Stomach (tissue), 9 donors: ENCODE measurements around the gene COL25A1. TPM values are rescaled to one million over a fixed set of nuclear protein-coding genes. Genes with fewer than 3 reads are reported as not detected.

Experiments
- DNase-seq, 2 donors: peaks; one replicate each; pipeline versions ENCODE4 v3.0.0 to v3.0.0-alpha.2; 2013 to 2019
- H3K27ac ChIP-seq, 5 donors: fragments of 200-600 bp in 4 of 5; sonication (generic) in 4 of 5; one replicate each; pipeline ENCODE4 v1.5.1; 2013 to 2019; ENCODE audit warnings: mild to moderate bottlenecking in 1 of 5, moderate library complexity in 1 of 5
- H3K27me3 ChIP-seq, 3 donors: fragments of 200-600 bp; sonication (generic); one replicate each; pipeline ENCODE4 v1.5.1; 2017 to 2019; ENCODE audit warnings: mixed run types in 1 of 3
- H3K36me3 ChIP-seq, 4 donors: fragments of 200-600 bp; sonication (generic); 1 replicate in 3 of 4; 2 replicates in 1 of 4; pipeline ENCODE4 v1.5.1; 2016 to 2019
- H3K4me1 ChIP-seq, 4 donors: fragments of 200-600 bp; sonication (generic); one replicate each; pipeline ENCODE4 v1.5.1; 2016 to 2019
- H3K4me3 ChIP-seq, 4 donors: fragments of 200-600 bp; sonication (generic) in 3 of 4; one replicate each; pipeline ENCODE4 v1.5.1; 2016 to 2019; ENCODE audit warnings: mild to moderate bottlenecking in 1 of 4
- H3K9me3 ChIP-seq, 4 donors: fragments of 200-600 bp; sonication (generic); one replicate each; pipeline ENCODE4 v1.5.1; 2016 to 2019
- CTCF ChIP-seq, 7 experiments: fragments of 450-650 bp in 4 of 7; fragments of 200-600 bp in 3 of 7; sonication (generic) in 3 of 7; IDR thresholded peaks; one replicate each; pipeline ENCODE4 v1.5.1; 2016 to 2019; ENCODE audit warnings: antibody characterized with exemption in 7 of 7, control low read depth in 2 of 7, mild to moderate bottlenecking in 1 of 7
- EP300 ChIP-seq: sonication (generic); formaldehyde crosslinking; IDR thresholded peaks from one replicate; pipeline ENCODE4 v1.6.1; 2017; ENCODE audit warnings: antibody characterized with exemption
- POLR2A ChIP-seq, 4 donors: fragments of 450-650 bp; IDR thresholded peaks; one replicate each; pipeline ENCODE4 v1.6.1; 2016; ENCODE audit warnings: antibody characterized with exemption in 4 of 4, control low read depth in 2 of 4, mild to moderate bottlenecking in 1 of 4, moderate library complexity in 1 of 4
- POLR2AphosphoS5 ChIP-seq, 3 donors: sonication (generic); formaldehyde crosslinking; IDR thresholded peaks; one replicate each; pipeline ENCODE4 v1.6.1; 2016; ENCODE audit warnings: antibody characterized with exemption in 3 of 3
- WGBS, 5 donors: extraction: QIAGEN DNeasy Blood & Tissue Kit in 3 of 5; methylation state at CpG; one replicate each; pipeline versions ENCODE4 v1.1.5 to v1.1.7; 2013 to 2018; 5-methylcytosine and 5-hydroxymethylcytosine counted together
- intact Hi-C: fragments of 100-400 bp; cut with DNase I; formaldehyde crosslinking; loops from one replicate; pipeline ENCODE4 v1.15.1; 2023; ENCODE audit warnings: low total_unique reads
- polyA plus RNA-seq, 3 donors: library from polyadenylated mRNA; stranded (reverse); fragments of 200-250 nt; gene quantifications; one replicate each; pipeline ENCODE4 v1.2.3, GENCODE V29; 2013
- total RNA-seq, 5 donors: library from RNA; depleted of rRNA; stranded (reverse); fragments of >200 nt; gene quantifications; one replicate each; pipeline versions ENCODE4 v1.1.0 to v1.2.3, GENCODE V29; 2014 to 2016
- donor health status: healthy with polysubstance abuse.
- donor health status: Bipolar disorder and iron deficiency.
- donor health status: healthy.

The COL25A1 gene
- total and polyA plus RNA-seq, 8 donors: 0.10 to 4.1 (median 1.5) TPM; not detected in 5

GRCh38 chr4:108901291-108901690 is 401.2 kb downstream of the COL25A1 start:
- Histone ChIP-seq H3K36me3 (no peaks in the 10 kb centered on the region), H3K27me3 (no peaks in the 10 kb centered on the region), H3K4me3 (no peak overlapping the region), H3K4me1 (no peaks in the 10 kb centered on the region), H3K27ac (no peak overlapping the region), H3K9me3 (no peaks in the 10 kb centered on the region)
- 77 to 94% (median 83%) methylated on average over 1 of the region's 1 CpG for WGBS, 5 donors
- no peak for TF ChIP-seq POLR2A (IDR thresholded peaks at IDR 0.05)
- no peak for DNase-seq
- intact Hi-C loops: no loop called here

- WGBS, 5 donors: 36 to 61% (median 52%) methylated on average over 3 of the region's 3 CpGs
- Histone ChIP-seq H3K4me3 (no peak overlapping the region), H3K36me3 (no peaks in the 10 kb centered on the region), H3K9me3 (no peaks in the 10 kb centered on the region), H3K4me1 (no peaks in the 10 kb centered on the region), H3K27me3 (no peaks in the 10 kb centered on the region), H3K27ac (no peak overlapping the region)
- intact Hi-C loops: no loop called here
- peak in 1 of 2 donors; percentile 23 for DNase-seq
- TF ChIP-seq POLR2A (IDR thresholded peaks at IDR 0.05): no peak
- no peak for TF ChIP-seq CTCF (IDR thresholded peaks at IDR 0.05)
- no peak for TF ChIP-seq POLR2AphosphoS5 (IDR thresholded peaks at IDR 0.05)
- TF ChIP-seq EP300: no peak
Measured at GRCh38 chr4:108900018-108900580, 402.4 kb downstream of the COL25A1 start.

GRCh38 chr4:108893468-108893867 is 409.0 kb downstream of the COL25A1 start:
- Histone ChIP-seq H3K27ac (no peak overlapping the region), H3K4me3 (no peak overlapping the region), H3K36me3 (no peaks in the 10 kb centered on the region), H3K27me3 (no peaks in the 10 kb centered on the region), H3K9me3 (no peaks in the 10 kb centered on the region), H3K4me1 (no peaks in the 10 kb centered on the region)
- intact Hi-C loops: no loop called here
- WGBS, 5 donors: 63 to 79% (median 73%) methylated on average over 3 of the region's 3 CpGs
- TF ChIP-seq POLR2A (IDR thresholded peaks at IDR 0.05) (no peak), POLR2AphosphoS5 (IDR thresholded peaks at IDR 0.05) (no peak), CTCF (IDR thresholded peaks at IDR 0.05) (no peak), EP300 (no peak)
- DNase-seq: no peak

GRCh38 chr4:108891896-108892590 is 410.4 kb downstream of the COL25A1 start:
- Histone ChIP-seq H3K36me3 (no peaks in the 10 kb centered on the region), H3K27ac (no peak overlapping the region), H3K4me1 (no peaks in the 10 kb centered on the region), H3K4me3 (no peak overlapping the region), H3K9me3 (no peaks in the 10 kb centered on the region), H3K27me3 (no peaks in the 10 kb centered on the region)
- DNase-seq: no peak
- intact Hi-C loops: no loop called here
- WGBS, 5 donors: 71 to 92% (median 75%) methylated on average over 1 of the region's 1 CpG
- no peak for TF ChIP-seq POLR2A (IDR thresholded peaks at IDR 0.05)
- no peak for TF ChIP-seq EP300
- no peak for TF ChIP-seq CTCF (IDR thresholded peaks at IDR 0.05)
- TF ChIP-seq POLR2AphosphoS5 (IDR thresholded peaks at IDR 0.05): no peak

DNA sequence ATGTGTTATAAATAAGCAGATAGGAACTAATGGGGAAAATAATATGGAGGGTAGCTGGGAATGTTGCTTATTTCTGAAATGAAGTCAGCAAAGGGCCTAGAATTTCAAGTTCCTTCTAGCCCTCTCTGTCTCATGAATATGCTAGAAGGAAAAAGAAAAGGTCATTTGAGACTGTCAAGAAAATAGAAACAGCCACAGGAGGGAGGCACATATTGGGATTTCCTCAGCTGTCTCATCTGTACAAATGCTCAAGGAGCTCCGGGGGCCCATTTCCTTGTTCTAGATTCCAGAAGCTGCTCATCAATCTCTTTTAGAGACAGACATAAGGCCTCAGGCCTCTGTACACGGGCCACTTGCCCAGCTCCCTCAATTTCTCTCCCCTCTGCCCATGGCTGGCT is 412.0 kb downstream of the COL25A1 start:
- no peak for DNase-seq
- TF ChIP-seq EP300 (no peak), POLR2A (IDR thresholded peaks at IDR 0.05) (no peak), CTCF (IDR thresholded peaks at IDR 0.05) (no peak), POLR2AphosphoS5 (IDR thresholded peaks at IDR 0.05) (no peak)
- 34 to 57% (median 36%) methylated on average over 2 of the region's 2 CpGs for WGBS, 5 donors

More for the DNA sequence above, 412.0 kb downstream of the COL25A1 start:
- H3K36me3 ChIP-seq: no peaks in the 10 kb centered on the region
- H3K27ac ChIP-seq: no peak overlapping the region
- no peaks in the 10 kb centered on the region for H3K27me3 ChIP-seq
- H3K4me3 ChIP-seq: no peak overlapping the region
- H3K4me1 ChIP-seq: no peaks in the 10 kb centered on the region
- intact Hi-C loops: no loop called here
- H3K9me3 ChIP-seq: no peaks in the 10 kb centered on the region
